Loucy (cell line): ENCODE results near the gene SPATA9.

ENCODE experiments used
- CTCF ChIP-seq: fragments of 200-600 bp; sonication (generic); conservative IDR thresholded peaks from 2 replicates; pipeline ENCODE4 v1.5.1; 2014; ENCODE audit warnings: mild to moderate bottlenecking, antibody characterized with exemption, low read length
- EZH2phosphoT487 ChIP-seq: fragments of 200-600 bp; IDR thresholded peaks from 2 replicates; pipeline ENCODE4 v1.6.1; 2018; ENCODE audit warnings: antibody characterized with exemption, mild to moderate bottlenecking, moderate library complexity, borderline replicate concordance

- TF ChIP-seq CTCF (no peak), EZH2phosphoT487 (no peak)
These were observed 62.5 kb downstream of the SPATA9 start, which contains the start of gene GPR150 for GRCh38 chr5:95620030-95620869.
